Measurements from ENCODE around the gene UNC13B. TPM values are rescaled to one million over a fixed set of nuclear protein-coding genes. Genes with fewer than 3 reads are reported as not detected.

The UNC13B gene
- total RNA-seq, 1 donor from 2014 or later = 16.8 TPM

- DNase-seq (ENCODE audit: low read depth) (peak; percentile 88), FAIRE-seq (no peak)
- Histone ChIP-seq H3K4me3 (ENCODE audit: low read depth, low read length) (peak within 1 kb of the TSS; percentile 74), H3K36me3 (ENCODE audit: control insufficient read depth, insufficient read depth, low read length) (no peaks in the 10 kb centered on the region), H3K27me3 (ENCODE audit: control insufficient read depth, insufficient read depth, low read length) (no peaks in the 10 kb centered on the region)
- TF ChIP-seq, protein P1, sequence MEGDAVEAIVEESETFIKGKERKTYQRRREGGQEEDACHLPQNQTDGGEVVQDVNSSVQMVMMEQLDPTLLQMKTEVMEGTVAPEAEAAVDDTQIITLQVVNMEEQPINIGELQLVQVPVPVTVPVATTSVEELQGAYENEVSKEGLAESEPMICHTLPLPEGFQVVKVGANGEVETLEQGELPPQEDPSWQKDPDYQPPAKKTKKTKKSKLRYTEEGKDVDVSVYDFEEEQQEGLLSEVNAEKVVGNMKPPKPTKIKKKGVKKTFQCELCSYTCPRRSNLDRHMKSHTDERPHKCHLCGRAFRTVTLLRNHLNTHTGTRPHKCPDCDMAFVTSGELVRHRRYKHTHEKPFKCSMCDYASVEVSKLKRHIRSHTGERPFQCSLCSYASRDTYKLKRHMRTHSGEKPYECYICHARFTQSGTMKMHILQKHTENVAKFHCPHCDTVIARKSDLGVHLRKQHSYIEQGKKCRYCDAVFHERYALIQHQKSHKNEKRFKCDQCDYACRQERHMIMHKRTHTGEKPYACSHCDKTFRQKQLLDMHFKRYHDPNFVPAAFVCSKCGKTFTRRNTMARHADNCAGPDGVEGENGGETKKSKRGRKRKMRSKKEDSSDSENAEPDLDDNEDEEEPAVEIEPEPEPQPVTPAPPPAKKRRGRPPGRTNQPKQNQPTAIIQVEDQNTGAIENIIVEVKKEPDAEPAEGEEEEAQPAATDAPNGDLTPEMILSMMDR (IDR thresholded peaks at IDR 0.05; ENCODE audit: insufficient read depth, low read length, severe bottlenecking) = no peak
Observed at GRCh38 chr9:35115680-35116538, 45.9 kb upstream of the UNC13B start, which contains the start of gene ATOSB. ATOSB (minus strand) TSS chr9:35115862; CDS start chr9:35108274, 7,588 bp downstream.

GRCh38 chr9:35116539-35116897 is 45.3 kb upstream of the UNC13B start:
- DNase-seq (ENCODE audit: low read depth) (no peak), FAIRE-seq (no peak)
- no peaks in the 10 kb centered on the region for H3K27me3 ChIP-seq (ENCODE audit: control insufficient read depth, insufficient read depth, low read length)
- TF ChIP-seq, protein P1 (IDR thresholded peaks at IDR 0.05; ENCODE audit: insufficient read depth, low read length, severe bottlenecking) = no peak
- H3K4me3 ChIP-seq (ENCODE audit: low read depth, low read length) = peak overlapping the region; percentile 74
- no peaks in the 10 kb centered on the region for H3K36me3 ChIP-seq (ENCODE audit: control insufficient read depth, insufficient read depth, low read length)

- Histone ChIP-seq H3K36me3 (ENCODE audit: control insufficient read depth, insufficient read depth, low read length) (no peaks in the 10 kb centered on the region), H3K27me3 (ENCODE audit: control insufficient read depth, insufficient read depth, low read length) (no peaks in the 10 kb centered on the region), H3K4me3 (ENCODE audit: low read depth, low read length) (peak overlapping the region; percentile 5)
- TF ChIP-seq, protein P1 (IDR thresholded peaks at IDR 0.05; ENCODE audit: insufficient read depth, low read length, severe bottlenecking) = peak; percentile 94
- peak; percentile 80 for DNase-seq (ENCODE audit: low read depth)
- FAIRE-seq = no peak
Observed at GRCh38 chr9:35116898-35117551, 44.8 kb upstream of the UNC13B start.

DNA sequence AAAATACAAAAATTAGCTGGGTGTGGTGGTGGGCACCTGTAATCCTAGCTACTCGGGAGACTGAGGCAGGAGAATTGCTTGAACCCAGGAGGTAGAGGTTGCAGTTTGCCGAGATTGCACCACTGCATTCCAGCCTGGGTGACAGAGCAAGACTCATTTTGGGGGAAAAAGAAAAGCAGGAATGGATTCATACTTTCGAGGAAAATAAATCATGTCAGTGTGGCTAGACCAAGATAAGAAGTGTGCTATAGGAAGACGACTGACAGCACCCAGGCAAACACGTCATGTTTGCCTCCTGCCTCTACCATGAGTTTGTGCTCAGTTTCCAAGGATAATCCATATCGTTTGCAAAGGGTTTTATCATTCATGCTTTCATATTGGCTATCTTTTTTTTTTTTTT is 26.9 kb upstream of the UNC13B start:
- no peaks in the 10 kb centered on the region for H3K36me3 ChIP-seq (ENCODE audit: control insufficient read depth, insufficient read depth, low read length)
- no peaks in the 10 kb centered on the region for H3K27me3 ChIP-seq (ENCODE audit: control insufficient read depth, insufficient read depth, low read length)
- FAIRE-seq (no peak), DNase-seq (ENCODE audit: low read depth) (no peak)
- no peak overlapping the region for H3K4me3 ChIP-seq (ENCODE audit: low read depth, low read length)
- TF ChIP-seq, protein P1 (IDR thresholded peaks at IDR 0.05; ENCODE audit: insufficient read depth, low read length, severe bottlenecking) = no peak

GRCh38 chr9:35135988-35136387 is 25.8 kb upstream of the UNC13B start:
- DNase-seq (ENCODE audit: low read depth) = no peak
- H3K27me3 ChIP-seq (ENCODE audit: control insufficient read depth, insufficient read depth, low read length) = no peaks in the 10 kb centered on the region
- no peaks in the 10 kb centered on the region for H3K36me3 ChIP-seq (ENCODE audit: control insufficient read depth, insufficient read depth, low read length)
- TF ChIP-seq, protein P1 (IDR thresholded peaks at IDR 0.05; ENCODE audit: insufficient read depth, low read length, severe bottlenecking) = no peak
- H3K4me3 ChIP-seq (ENCODE audit: low read depth, low read length) = no peak overlapping the region
- FAIRE-seq = no peak

Data from bronchial epithelial cell (primary cell).